Measurements from ENCODE around the gene WDR93. TPM values are rescaled to one million over a fixed set of nuclear protein-coding genes. Genes with fewer than 3 reads are reported as not detected.
A peak's percentile ranks its signal among the peaks of the same experiment; 100 is the strongest.

Gene WDR93
- total and polyA plus RNA-seq, 2 donors from 2014 or later, result 1.2 to 2.5 TPM

DNA sequence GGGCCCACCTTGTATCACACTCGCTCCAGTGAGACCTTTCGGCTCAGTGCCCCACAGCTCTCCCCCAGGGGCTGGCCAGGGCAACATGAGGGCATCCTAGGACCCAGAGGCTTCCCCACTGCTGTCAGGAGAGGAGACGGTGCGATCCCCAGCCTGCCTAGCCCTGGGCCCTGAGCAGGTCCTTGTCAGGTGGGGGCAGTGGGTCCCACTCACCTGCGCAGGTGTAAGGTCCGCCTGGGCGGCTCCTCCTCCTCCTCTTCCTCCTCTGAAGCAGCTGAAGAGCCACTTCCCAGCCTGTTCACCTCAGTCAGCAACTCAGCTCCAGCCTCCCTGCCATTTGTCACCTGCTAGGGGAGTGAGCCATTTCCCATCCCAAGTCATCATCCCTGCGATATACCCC, 44.9 kb upstream of the WDR93 start:
- Histone ChIP-seq H3K27me3 (ENCODE audit: control insufficient read depth, insufficient read depth, low read length) (no peaks in the 10 kb centered on the region), H3K27ac (ENCODE audit: low read depth in 2 of 2, low read length in 2 of 2) (no peak overlapping the region), H3K4me1 (ENCODE audit: control insufficient read depth in 2 of 3, insufficient read depth in 2 of 3, low read depth in 1 of 3, low read length in 3 of 3) (peaks cover 0 to 2% (median 0%) of the 10 kb centered on the region in 3 donors), H3K9ac (ENCODE audit: low read length in 3 of 3) (no peak overlapping the region), H3K9me3 (ENCODE audit: control insufficient read depth in 2 of 3, insufficient read depth in 1 of 3, low read length in 3 of 3) (no peaks in the 10 kb centered on the region), H3K36me3 (ENCODE audit: control insufficient read depth in 2 of 3, insufficient read depth in 3 of 3, low read length in 3 of 3) (peaks cover 0 to 2% (median 0%) of the 10 kb centered on the region in 3 donors), H3K4me3 (ENCODE audit: low read length in 3 of 3) (no peak overlapping the region)
- TF ChIP-seq, protein P1, sequence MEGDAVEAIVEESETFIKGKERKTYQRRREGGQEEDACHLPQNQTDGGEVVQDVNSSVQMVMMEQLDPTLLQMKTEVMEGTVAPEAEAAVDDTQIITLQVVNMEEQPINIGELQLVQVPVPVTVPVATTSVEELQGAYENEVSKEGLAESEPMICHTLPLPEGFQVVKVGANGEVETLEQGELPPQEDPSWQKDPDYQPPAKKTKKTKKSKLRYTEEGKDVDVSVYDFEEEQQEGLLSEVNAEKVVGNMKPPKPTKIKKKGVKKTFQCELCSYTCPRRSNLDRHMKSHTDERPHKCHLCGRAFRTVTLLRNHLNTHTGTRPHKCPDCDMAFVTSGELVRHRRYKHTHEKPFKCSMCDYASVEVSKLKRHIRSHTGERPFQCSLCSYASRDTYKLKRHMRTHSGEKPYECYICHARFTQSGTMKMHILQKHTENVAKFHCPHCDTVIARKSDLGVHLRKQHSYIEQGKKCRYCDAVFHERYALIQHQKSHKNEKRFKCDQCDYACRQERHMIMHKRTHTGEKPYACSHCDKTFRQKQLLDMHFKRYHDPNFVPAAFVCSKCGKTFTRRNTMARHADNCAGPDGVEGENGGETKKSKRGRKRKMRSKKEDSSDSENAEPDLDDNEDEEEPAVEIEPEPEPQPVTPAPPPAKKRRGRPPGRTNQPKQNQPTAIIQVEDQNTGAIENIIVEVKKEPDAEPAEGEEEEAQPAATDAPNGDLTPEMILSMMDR (IDR thresholded peaks at IDR 0.05; ENCODE audit: borderline replicate concordance, extremely low read depth, insufficient read depth), result no peak
- no peak for FAIRE-seq
- no peak for DNase-seq
- intact Hi-C loops (cut with DNase I), result no loop called here

DNA sequence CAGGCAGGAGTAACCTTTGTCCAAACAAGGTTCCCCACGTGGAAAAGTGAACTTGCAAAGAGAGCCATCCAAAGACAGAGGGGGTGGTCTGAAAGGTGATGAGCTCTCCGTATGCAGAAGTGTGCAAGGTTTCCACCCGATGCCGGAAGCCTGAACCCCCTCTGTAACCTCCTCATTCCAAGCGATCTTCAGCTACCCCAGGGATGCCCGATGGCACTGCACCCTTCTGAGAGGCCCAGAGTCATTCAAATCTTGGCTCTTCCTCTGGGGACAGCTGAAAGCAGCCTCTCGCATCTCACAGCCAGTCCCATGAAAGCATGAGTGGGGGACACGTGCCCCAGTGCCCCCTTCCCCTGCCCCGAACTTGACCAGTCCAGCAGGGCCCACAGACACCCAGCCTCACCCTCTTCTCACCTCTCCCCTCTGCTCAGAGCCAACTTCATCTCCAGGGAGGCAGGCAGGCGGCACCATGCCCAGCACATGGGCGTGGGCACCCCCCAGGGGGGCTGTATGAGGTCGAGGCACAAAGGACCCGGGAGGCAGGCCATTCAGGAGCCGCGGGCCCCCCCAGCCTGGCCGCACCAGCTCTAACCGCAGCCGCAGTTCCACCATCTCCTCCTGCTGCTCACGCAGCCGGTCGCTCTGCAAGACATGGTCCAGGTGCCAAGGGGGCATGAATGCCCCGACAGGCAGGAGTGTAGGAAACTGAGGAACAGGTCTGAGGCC, 44.0 kb upstream of the WDR93 start:
- H3K9me3 ChIP-seq (ENCODE audit: control insufficient read depth in 2 of 3, insufficient read depth in 1 of 3, low read length in 3 of 3), result no peaks in the 10 kb centered on the region
- no peak overlapping the region for H3K9ac ChIP-seq (ENCODE audit: low read length in 3 of 3)
- H3K4me3 ChIP-seq (ENCODE audit: low read length in 3 of 3), result no peak overlapping the region
- H3K4me1 ChIP-seq (ENCODE audit: control insufficient read depth in 2 of 3, insufficient read depth in 2 of 3, low read depth in 1 of 3, low read length in 3 of 3), result peaks cover 0 to 2% (median 0%) of the 10 kb centered on the region in 3 donors
- no peak overlapping the region for H3K27ac ChIP-seq (ENCODE audit: low read depth in 2 of 2, low read length in 2 of 2)
- peak in 1 of 5 donors; percentile 53 for DNase-seq
- TF ChIP-seq, protein P1 (IDR thresholded peaks at IDR 0.05; ENCODE audit: borderline replicate concordance, extremely low read depth, insufficient read depth), result no peak
- peaks cover 0 to 2% (median 0%) of the 10 kb centered on the region in 3 donors for H3K36me3 ChIP-seq (ENCODE audit: control insufficient read depth in 2 of 3, insufficient read depth in 3 of 3, low read length in 3 of 3)
- no peak for FAIRE-seq
- no peaks in the 10 kb centered on the region for H3K27me3 ChIP-seq (ENCODE audit: control insufficient read depth, insufficient read depth, low read length)
- intact Hi-C loops (cut with DNase I), result no loop called here

DNA sequence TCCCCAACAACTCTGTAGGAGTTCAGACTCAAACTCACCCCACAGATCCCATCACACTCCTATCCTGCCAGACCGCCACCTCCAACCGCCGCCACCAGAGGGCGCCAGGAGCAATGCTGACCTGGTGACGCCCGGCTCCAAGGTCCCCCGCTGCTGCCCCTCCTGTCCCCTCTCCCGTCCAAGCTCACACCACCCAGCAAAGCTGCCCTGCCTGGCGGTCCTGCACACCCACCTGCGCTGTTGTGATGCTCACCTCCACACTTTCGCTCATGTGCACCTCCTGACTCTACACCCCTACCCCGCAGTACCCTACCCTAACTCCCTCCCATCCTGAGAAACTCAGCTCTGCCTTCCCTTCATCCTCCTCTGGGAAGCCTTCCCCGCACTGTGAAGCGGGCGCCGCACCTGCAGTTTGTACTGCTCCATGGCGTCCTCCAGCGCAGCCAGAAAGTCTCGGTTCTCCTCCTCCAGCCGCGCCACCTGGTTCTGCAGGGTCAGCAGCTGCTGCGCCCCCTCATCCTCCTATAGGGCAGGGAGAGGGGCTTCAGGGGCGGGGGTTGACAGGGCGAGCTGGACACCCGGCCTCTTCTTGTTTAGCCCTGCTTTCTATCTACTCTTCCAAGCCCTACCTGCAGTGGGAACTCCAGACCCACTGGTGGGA, 43.3 kb upstream of the WDR93 start:
- H3K27me3 ChIP-seq (ENCODE audit: control insufficient read depth, insufficient read depth, low read length), result no peaks in the 10 kb centered on the region
- intact Hi-C loops (cut with DNase I), result no loop called here
- no peak overlapping the region for H3K27ac ChIP-seq (ENCODE audit: low read depth in 2 of 2, low read length in 2 of 2)
- no peak overlapping the region for H3K9ac ChIP-seq (ENCODE audit: low read length in 3 of 3)
- no peaks in the 10 kb centered on the region for H3K9me3 ChIP-seq (ENCODE audit: control insufficient read depth in 2 of 3, insufficient read depth in 1 of 3, low read length in 3 of 3)
- TF ChIP-seq, protein P1 (IDR thresholded peaks at IDR 0.05; ENCODE audit: borderline replicate concordance, extremely low read depth, insufficient read depth), result peak; percentile 70
- DNase-seq, result peak; percentile 71 to 87 (median 79)
- peaks cover 0 to 2% (median 0%) of the 10 kb centered on the region in 3 donors for H3K36me3 ChIP-seq (ENCODE audit: control insufficient read depth in 2 of 3, insufficient read depth in 3 of 3, low read length in 3 of 3)
- H3K4me1 ChIP-seq (ENCODE audit: control insufficient read depth in 2 of 3, insufficient read depth in 2 of 3, low read depth in 1 of 3, low read length in 3 of 3), result peaks cover 0 to 2% (median 0%) of the 10 kb centered on the region in 3 donors
- peak overlapping the region in 1 of 3 donors; percentile 37 for H3K4me3 ChIP-seq (ENCODE audit: low read length in 3 of 3)
- no peak for FAIRE-seq
